GM12864 (cell line): Measurements from ENCODE around the gene CFAP206.

Experiments
- DNase-seq: peaks from one replicate; pipeline ENCODE4 v3.0.0-alpha.2; 2011; ENCODE audit warnings: low read depth
- H3K4me3 ChIP-seq: 2 replicates; pipeline ENCODE4 v1.5.1; 2011; ENCODE audit warnings: mild to moderate bottlenecking, low read depth, low read length, control low read depth
- TF ChIP-seq, protein P1 (sequence below): IDR thresholded peaks from 2 replicates; pipeline ENCODE4 v1.5.1; 2011; ENCODE audit warnings: low read depth, mild to moderate bottlenecking, moderate library complexity, low read length, control low read depth, inconsistent platforms; ENCODE audit errors: missing control alignments

The CFAP206 gene

DNA sequence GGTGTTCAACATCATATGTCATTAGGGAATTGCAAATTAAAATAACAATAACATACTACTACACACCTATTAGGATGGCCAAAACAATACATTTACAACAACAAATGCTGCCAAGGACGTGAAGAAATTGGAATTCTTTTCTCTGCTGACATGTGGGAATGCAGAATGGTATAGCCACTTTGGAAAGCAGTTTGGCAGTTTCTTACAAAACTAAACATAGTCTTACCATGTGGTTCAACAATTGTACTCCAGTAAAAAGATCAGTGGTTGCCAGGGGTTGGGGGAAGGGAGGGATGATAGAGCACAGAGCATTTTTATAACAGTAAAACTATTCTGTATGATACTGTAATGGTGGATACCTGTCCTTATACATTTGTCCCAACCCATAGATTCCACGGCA is 12.3 kb upstream of the CFAP206 start:
- DNase-seq: no peak
- H3K4me3 ChIP-seq: no peak overlapping the region
- TF ChIP-seq, protein P1, sequence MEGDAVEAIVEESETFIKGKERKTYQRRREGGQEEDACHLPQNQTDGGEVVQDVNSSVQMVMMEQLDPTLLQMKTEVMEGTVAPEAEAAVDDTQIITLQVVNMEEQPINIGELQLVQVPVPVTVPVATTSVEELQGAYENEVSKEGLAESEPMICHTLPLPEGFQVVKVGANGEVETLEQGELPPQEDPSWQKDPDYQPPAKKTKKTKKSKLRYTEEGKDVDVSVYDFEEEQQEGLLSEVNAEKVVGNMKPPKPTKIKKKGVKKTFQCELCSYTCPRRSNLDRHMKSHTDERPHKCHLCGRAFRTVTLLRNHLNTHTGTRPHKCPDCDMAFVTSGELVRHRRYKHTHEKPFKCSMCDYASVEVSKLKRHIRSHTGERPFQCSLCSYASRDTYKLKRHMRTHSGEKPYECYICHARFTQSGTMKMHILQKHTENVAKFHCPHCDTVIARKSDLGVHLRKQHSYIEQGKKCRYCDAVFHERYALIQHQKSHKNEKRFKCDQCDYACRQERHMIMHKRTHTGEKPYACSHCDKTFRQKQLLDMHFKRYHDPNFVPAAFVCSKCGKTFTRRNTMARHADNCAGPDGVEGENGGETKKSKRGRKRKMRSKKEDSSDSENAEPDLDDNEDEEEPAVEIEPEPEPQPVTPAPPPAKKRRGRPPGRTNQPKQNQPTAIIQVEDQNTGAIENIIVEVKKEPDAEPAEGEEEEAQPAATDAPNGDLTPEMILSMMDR: no peak

DNA sequence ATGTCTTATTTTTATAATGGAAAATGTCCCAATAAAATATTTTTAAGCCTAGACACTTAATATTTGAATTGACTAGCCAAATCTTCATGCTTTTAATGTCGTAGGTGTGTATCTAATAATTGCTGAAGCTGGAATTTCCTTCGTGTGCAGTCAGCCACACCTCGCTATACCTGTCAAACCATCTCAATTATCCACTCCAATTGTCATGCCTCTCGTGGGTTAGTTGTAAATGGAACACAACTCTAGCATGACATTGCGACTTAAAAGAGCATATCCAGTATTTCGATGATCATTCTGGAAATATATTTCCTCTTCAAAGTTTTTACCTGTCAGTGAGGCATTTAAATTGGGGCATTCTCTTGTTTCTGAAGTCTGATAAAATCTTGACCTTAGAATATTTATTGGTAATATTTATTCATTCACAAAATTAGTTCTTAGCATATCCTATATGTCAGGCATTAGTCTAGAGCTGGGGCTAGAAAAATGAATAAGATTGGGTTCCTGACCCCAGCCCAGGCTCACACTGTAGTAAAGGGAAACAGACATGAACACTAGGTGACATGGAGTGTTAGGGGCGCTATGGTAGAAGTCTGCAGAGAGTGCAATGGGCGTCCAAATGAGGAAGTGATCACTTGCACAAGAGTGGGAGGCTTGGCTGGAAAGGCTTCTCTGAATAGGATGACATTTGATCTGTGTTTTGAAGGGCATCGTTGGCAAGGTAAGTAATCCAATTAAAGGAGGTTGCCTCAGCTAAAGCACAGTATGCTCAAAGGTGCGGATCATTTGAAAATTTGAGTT is 11.0 kb upstream of the CFAP206 start:
- TF ChIP-seq, protein P1: no peak
- no peak overlapping the region for H3K4me3 ChIP-seq
- peak; percentile 38 for DNase-seq

DNA sequence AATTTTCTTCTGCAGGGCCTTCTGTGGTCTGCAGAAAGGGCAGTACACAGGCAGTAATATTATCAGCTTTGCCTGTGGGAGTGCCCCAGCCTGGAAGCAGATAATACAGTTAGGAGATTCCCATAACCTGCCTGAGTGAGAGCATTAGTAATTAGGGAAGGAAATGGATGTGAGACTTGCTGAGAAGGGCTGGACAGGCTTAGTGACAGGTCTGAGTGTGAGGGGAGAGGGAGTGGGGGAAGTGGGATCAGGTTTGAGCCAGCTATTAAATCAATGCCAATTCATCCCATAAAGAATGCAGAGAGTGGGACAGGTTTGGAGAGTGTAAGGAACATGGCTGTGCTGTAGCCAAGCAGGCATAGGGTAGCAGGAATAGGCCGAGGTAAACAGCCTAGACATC is 10.1 kb upstream of the CFAP206 start:
- TF ChIP-seq, protein P1: no peak
- no peak for DNase-seq
- no peak overlapping the region for H3K4me3 ChIP-seq

DNA sequence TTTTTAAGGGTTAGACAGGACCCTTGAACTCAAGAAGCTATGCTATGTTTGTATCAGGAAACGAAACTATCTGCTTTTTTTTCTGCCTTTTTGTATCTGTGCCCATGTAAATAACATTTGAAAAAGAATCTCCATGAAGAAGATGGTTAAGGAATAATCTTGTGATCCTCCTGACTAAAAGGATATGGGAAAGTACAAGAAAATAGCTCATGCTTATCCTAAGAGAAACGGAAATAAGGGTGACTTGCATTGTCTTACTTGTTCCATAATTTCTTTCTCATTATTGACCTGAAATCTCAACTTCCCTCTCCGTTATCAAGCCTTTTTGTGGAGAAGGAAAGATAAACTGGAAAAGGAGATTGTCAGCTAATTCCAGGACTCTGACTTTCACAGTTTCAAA is 5.9 kb upstream of the CFAP206 start:
- H3K4me3 ChIP-seq: no peak overlapping the region
- TF ChIP-seq, protein P1: no peak

DNA sequence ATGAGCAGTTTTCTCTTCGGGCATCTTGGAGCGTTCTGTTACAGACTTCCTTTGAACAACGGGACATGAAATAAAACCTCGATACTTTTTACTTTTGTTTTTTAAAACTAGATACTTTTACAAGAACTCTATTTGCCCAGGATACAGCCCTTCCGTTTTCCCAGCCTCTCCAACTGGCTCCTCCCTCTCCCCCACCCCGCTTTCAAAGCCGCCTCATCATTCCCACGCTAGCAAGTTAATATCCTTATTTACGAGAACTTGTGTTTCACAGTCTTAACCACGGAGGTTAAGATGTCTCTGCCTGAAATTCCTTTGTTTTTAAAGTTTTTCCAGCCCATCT is 241 bp upstream of the CFAP206 start:
- no peak for DNase-seq
- TF ChIP-seq, protein P1: no peak
- H3K4me3 ChIP-seq: peak overlapping the region; percentile 90

More for the DNA sequence above, 5.9 kb upstream of the CFAP206 start:
- DNase-seq: no peak

DNA sequence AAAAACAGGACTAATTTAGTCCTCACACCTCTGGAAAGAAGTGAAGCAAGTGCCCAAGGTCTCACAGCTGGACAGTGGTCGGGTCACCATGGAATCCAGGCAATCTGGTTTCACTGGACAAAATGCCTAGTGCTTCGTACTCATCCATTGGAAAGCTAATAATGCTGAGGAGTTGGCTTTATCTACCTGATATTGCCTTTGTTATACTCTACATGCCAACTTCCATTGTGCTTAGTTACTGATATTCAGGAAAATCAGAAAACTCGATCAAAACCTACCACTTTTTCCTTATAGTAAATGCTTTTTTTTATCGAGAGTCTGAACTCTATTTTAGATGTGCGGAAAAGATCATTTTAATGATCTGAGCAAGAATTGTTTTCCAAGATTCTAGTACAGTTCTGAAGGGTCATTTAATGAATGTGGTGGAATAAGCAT is 966 bp downstream of the CFAP206 start:
- peak overlapping the region; percentile 90 for H3K4me3 ChIP-seq
- DNase-seq: no peak
- TF ChIP-seq, protein P1: no peak

DNA sequence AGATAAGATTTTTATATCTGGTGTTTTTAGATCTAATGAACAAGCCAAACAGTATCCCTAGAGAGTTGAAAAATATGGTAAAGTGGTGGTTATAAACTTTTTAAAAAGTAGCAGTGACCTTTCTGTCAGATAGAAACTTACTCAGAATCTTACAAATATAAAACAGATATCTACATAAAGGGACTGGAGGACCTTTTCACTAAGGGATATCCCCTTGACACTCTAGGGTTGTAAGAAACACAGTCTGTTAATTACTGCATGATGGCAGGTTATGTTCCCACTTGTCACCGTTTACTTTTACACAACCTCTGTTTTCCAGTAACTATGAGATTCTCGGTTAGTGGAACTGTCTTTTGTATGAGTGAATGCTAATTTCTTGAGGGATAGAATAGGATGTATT is 11.5 kb downstream of the CFAP206 start:
- DNase-seq: no peak
- no peak overlapping the region for H3K4me3 ChIP-seq
- TF ChIP-seq, protein P1: no peak
